ENCODE data around the gene DRD3. TPM values are rescaled to one million over a fixed set of nuclear protein-coding genes. Genes with fewer than 3 reads are reported as not detected.

The DRD3 gene
- total RNA-seq, 2 donors from 2014 or later: not detected

GRCh38 chr3:114179575-114179974 is 723 bp upstream of the DRD3 start:
- Histone ChIP-seq H3K27me3 (no peaks in the 10 kb centered on the region), H3K9ac (ENCODE audit: low read depth in 2 of 2, low read length in 2 of 2) (no peak overlapping the region), H3K4me1 (no peaks in the 10 kb centered on the region), H3K4me3 (no peak overlapping the region), H3K36me3 (no peaks in the 10 kb centered on the region), H3K9me3 (no peaks in the 10 kb centered on the region), H3K27ac (no peak overlapping the region)
- intact Hi-C loops (cut with DNase I): no loop called here
- TF ChIP-seq CTCF (IDR thresholded peaks at IDR 0.05): no peak
- DNase-seq: no peak

GRCh38 chr3:114176890-114177289 is 2.0 kb downstream of the DRD3 start:
- Histone ChIP-seq H3K4me1 (no peaks in the 10 kb centered on the region), H3K27ac (no peak overlapping the region), H3K9me3 (no peaks in the 10 kb centered on the region), H3K4me3 (no peak overlapping the region), H3K27me3 (no peaks in the 10 kb centered on the region), H3K9ac (ENCODE audit: low read depth in 2 of 2, low read length in 2 of 2) (no peak overlapping the region), H3K36me3 (no peaks in the 10 kb centered on the region)
- no peak for DNase-seq
- no peak for TF ChIP-seq CTCF (IDR thresholded peaks at IDR 0.05)
- intact Hi-C loops (cut with DNase I): no loop called here

GRCh38 chr3:114176487-114176886 is 2.4 kb downstream of the DRD3 start:
- DNase-seq: no peak
- Histone ChIP-seq H3K4me1 (no peaks in the 10 kb centered on the region), H3K4me3 (no peak overlapping the region), H3K9me3 (no peaks in the 10 kb centered on the region), H3K27ac (no peak overlapping the region), H3K9ac (ENCODE audit: low read depth in 2 of 2, low read length in 2 of 2) (no peak overlapping the region), H3K36me3 (no peaks in the 10 kb centered on the region), H3K27me3 (no peaks in the 10 kb centered on the region)
- intact Hi-C loops (cut with DNase I): no loop called here
- TF ChIP-seq CTCF (IDR thresholded peaks at IDR 0.05): no peak

- Histone ChIP-seq H3K27ac (no peak overlapping the region), H3K27me3 (no peaks in the 10 kb centered on the region), H3K4me3 (no peak overlapping the region), H3K9me3 (no peaks in the 10 kb centered on the region), H3K9ac (ENCODE audit: low read depth in 2 of 2, low read length in 2 of 2) (no peak overlapping the region), H3K36me3 (no peaks in the 10 kb centered on the region), H3K4me1 (no peaks in the 10 kb centered on the region)
- intact Hi-C loops (cut with DNase I): no loop called here
- no peak for TF ChIP-seq CTCF (IDR thresholded peaks at IDR 0.05)
- no peak for DNase-seq
These were observed 3.5 kb downstream of the DRD3 start for GRCh38 chr3:114175204-114175987.

- DNase-seq: no peak
These were observed 7.2 kb downstream of the DRD3 start for GRCh38 chr3:114171677-114172076.

More at GRCh38 chr3:114171677-114172076, 7.2 kb downstream of the DRD3 start:
- no peak overlapping the region for H3K4me3 ChIP-seq
- H3K4me1 ChIP-seq: no peaks in the 10 kb centered on the region
- no peaks in the 10 kb centered on the region for H3K36me3 ChIP-seq
- H3K9me3 ChIP-seq: no peaks in the 10 kb centered on the region
- TF ChIP-seq CTCF (IDR thresholded peaks at IDR 0.05): no peak
- H3K27me3 ChIP-seq: no peaks in the 10 kb centered on the region
- no peak overlapping the region for H3K27ac ChIP-seq
- intact Hi-C loops (cut with DNase I): no loop called here
- no peak overlapping the region for H3K9ac ChIP-seq (ENCODE audit: low read depth in 2 of 2, low read length in 2 of 2)

Measured in colonic mucosa (tissue), 4 donors.